NCI-H146 treated with DMSO at 0.1 percent for 48 hours (cell line): ENCODE measurements around the gene C14orf119.

Experiments used
- DNase-seq: peaks from one replicate; lab custom pipeline; 2025; ENCODE audit not compliant: unreplicated experiment; lab: John Stamatoyannopoulos, UW

Gene C14orf119

GRCh38 chr14:23095196-23096108 is at the start of gene C14orf119:
TSS of gene C14orf119 (plus strand) at chr14:23095505. CDS start at chr14:23097659, 2,154 bp downstream.
- DNase-seq: no peak

- DNase-seq: no peak
These were observed 48.2 kb upstream of the C14orf119 start for GRCh38 chr14:23047034-23047634.

GRCh38 chr14:23047751-23048693 is 47.3 kb upstream of the C14orf119 start:
- DNase-seq: no peak

GRCh38 chr14:23049011-23049410 is 46.3 kb upstream of the C14orf119 start:
- no peak for DNase-seq

- no peak for DNase-seq
These were observed 43.9 kb upstream of the C14orf119 start for GRCh38 chr14:23051141-23052057.

GRCh38 chr14:23052182-23052623 is 43.1 kb upstream of the C14orf119 start:
- no peak for DNase-seq

- DNase-seq: no peak
These were observed 42.6 kb upstream of the C14orf119 start for GRCh38 chr14:23052671-23053070.

- no peak for DNase-seq
These were observed 41.9 kb upstream of the C14orf119 start for GRCh38 chr14:23053426-23053825.

GRCh38 chr14:23054000-23054811 is 41.1 kb upstream of the C14orf119 start:
- no peak for DNase-seq

- DNase-seq: no peak
These were observed 40.2 kb upstream of the C14orf119 start for GRCh38 chr14:23055147-23055550.

GRCh38 chr14:23055621-23056144 is 39.6 kb upstream of the C14orf119 start:
- no peak for DNase-seq

GRCh38 chr14:23056145-23056955 is 39.0 kb upstream of the C14orf119 start:
- no peak for DNase-seq

GRCh38 chr14:23056956-23057756 is 38.1 kb upstream of the C14orf119 start, which contains the start of gene CDH24:
TSS of gene CDH24 (minus strand) at chr14:23057520. CDS start at chr14:23055733, 1,787 bp downstream.
- DNase-seq: no peak

GRCh38 chr14:23057757-23058653 is 37.3 kb upstream of the C14orf119 start:
- DNase-seq: no peak

GRCh38 chr14:23058654-23059504 is 36.4 kb upstream of the C14orf119 start:
- DNase-seq: no peak
